ENCODE results near the gene MAP1LC3B2.

DNA sequence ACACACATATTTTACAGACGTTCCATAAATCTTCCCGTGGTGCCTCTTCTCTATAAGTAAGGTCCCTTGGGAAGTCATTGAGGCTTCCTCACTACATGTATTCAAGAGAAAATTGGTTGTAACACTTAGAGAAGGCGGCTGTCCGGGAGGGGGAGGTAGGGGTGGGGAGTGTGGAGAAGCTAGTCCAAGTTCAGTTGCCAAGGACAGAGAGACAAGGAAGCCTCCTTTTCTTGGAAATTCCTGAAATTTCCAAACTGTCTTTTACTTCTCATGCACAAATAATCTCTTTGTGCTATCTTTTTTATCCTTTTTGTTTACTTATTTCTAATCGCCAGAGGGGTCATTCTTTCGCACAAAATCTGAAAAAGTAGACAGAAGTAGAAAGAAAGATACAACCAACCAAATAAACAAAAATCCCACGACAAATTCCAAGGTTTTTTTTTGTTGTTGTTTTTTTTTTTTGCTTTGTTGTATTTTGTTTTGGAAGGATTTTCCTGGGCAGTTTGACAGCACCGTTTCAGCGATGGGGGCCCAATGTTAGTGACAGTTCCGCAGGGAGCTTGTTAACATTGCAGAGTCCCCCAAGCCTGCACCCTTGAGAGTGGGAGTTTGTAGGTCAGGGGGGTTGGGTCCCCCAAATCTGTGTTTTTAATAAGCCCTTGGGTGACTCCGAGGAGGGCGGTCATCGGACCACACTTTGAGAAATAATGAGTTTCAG, 45.2 kb downstream of the MAP1LC3B2 start:
- TF ChIP-seq, protein P1, sequence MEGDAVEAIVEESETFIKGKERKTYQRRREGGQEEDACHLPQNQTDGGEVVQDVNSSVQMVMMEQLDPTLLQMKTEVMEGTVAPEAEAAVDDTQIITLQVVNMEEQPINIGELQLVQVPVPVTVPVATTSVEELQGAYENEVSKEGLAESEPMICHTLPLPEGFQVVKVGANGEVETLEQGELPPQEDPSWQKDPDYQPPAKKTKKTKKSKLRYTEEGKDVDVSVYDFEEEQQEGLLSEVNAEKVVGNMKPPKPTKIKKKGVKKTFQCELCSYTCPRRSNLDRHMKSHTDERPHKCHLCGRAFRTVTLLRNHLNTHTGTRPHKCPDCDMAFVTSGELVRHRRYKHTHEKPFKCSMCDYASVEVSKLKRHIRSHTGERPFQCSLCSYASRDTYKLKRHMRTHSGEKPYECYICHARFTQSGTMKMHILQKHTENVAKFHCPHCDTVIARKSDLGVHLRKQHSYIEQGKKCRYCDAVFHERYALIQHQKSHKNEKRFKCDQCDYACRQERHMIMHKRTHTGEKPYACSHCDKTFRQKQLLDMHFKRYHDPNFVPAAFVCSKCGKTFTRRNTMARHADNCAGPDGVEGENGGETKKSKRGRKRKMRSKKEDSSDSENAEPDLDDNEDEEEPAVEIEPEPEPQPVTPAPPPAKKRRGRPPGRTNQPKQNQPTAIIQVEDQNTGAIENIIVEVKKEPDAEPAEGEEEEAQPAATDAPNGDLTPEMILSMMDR (conservative IDR thresholded peaks at IDR 0.05; ENCODE audit: low read length): no peak
- TF ChIP-seq EZH2phosphoT487 (IDR thresholded peaks at IDR 0.05; ENCODE audit: borderline replicate concordance): no peak

Measured in Loucy (cell line).